ENCODE measurements around the gene SLN. TPM values are rescaled to one million over a fixed set of nuclear protein-coding genes. Genes with fewer than 3 reads are reported as not detected.

SLN gene
- total RNA-seq, 2 experiments from 2014 or later, result not detected

DNA sequence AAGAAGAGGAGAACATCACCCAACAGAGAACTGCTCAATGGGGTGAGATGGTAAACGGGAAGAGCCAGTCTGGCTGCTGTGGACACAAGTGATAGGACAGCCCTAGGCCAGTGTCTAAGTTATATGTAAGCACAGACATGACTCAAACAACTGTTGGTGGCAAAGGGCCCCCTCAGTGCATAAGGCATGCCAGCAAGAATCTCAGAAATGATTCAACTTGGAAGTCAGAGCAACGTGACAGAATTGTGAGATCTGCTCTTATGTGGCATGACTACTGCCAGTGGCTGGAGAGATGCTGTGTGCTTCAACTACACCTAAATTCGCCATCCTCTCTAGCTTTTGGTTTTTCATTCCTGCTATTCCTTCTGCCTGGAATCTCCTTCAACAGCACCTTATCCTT, 7.4 kb downstream of the SLN start:
- Mint-ChIP-seq H3K4me1 (ENCODE audit: low read depth) (no peaks in the 10 kb centered on the region), H3K4me3 (no peak overlapping the region), H3K27ac (no peak overlapping the region), H3K9me3 (no peaks in the 10 kb centered on the region), H3K27me3 (peaks cover 50% of the 10 kb centered on the region), H3K36me3 (ENCODE audit: low read depth) (no peaks in the 10 kb centered on the region)
- intact Hi-C loops (cut with DNase I, micrococcal nuclease), result no loop called here
- no peaks in the 10 kb centered on the region for H3K9me3 ChIP-seq (ENCODE audit: control insufficient read depth in 1 of 2, insufficient read depth in 1 of 2, low read length in 2 of 2)
- no peak overlapping the region for H3K4me3 ChIP-seq (ENCODE audit: low read length)
- no peak for ATAC-seq (ENCODE audit: poor library complexity)
- CTCF ChIA-PET, result no interaction called here
- no peaks in the 10 kb centered on the region for H3K36me3 ChIP-seq (ENCODE audit: insufficient read depth, low read length)
- DNase-seq, result no peak
- POLR2A ChIA-PET, result no interaction called here
- no peak overlapping the region for H3K27ac ChIP-seq (ENCODE audit: low read depth in 1 of 2, low read length in 2 of 2)
- H3K4me1 ChIP-seq (ENCODE audit: insufficient read depth, low read length), result no peaks in the 10 kb centered on the region
- TF ChIP-seq, protein P1, sequence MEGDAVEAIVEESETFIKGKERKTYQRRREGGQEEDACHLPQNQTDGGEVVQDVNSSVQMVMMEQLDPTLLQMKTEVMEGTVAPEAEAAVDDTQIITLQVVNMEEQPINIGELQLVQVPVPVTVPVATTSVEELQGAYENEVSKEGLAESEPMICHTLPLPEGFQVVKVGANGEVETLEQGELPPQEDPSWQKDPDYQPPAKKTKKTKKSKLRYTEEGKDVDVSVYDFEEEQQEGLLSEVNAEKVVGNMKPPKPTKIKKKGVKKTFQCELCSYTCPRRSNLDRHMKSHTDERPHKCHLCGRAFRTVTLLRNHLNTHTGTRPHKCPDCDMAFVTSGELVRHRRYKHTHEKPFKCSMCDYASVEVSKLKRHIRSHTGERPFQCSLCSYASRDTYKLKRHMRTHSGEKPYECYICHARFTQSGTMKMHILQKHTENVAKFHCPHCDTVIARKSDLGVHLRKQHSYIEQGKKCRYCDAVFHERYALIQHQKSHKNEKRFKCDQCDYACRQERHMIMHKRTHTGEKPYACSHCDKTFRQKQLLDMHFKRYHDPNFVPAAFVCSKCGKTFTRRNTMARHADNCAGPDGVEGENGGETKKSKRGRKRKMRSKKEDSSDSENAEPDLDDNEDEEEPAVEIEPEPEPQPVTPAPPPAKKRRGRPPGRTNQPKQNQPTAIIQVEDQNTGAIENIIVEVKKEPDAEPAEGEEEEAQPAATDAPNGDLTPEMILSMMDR (IDR thresholded peaks at IDR 0.05), result no peak
- H3K27me3 ChIP-seq (ENCODE audit: control insufficient read depth in 1 of 2, insufficient read depth in 2 of 2, low read length in 2 of 2), result peaks cover 5 to 6% of the 10 kb centered on the region in 2 experiments

GRCh38 chr11:107702723-107703122, 9.1 kb downstream of the SLN start:
- TF ChIP-seq, protein P1 (IDR thresholded peaks at IDR 0.05), result no peak
- Histone ChIP-seq H3K27ac (ENCODE audit: low read depth in 1 of 2, low read length in 2 of 2) (no peak overlapping the region), H3K36me3 (ENCODE audit: insufficient read depth, low read length) (no peaks in the 10 kb centered on the region), H3K4me1 (ENCODE audit: insufficient read depth, low read length) (no peaks in the 10 kb centered on the region), H3K27me3 (ENCODE audit: control insufficient read depth in 1 of 2, insufficient read depth in 2 of 2, low read length in 2 of 2) (peaks cover 6% of the 10 kb centered on the region in 2 experiments), H3K4me3 (ENCODE audit: low read length) (no peak overlapping the region), H3K9me3 (ENCODE audit: control insufficient read depth in 1 of 2, insufficient read depth in 1 of 2, low read length in 2 of 2) (no peaks in the 10 kb centered on the region)
- ChIA-PET POLR2A (no interaction called here), CTCF (no interaction called here)
- H3K4me1 Mint-ChIP-seq (ENCODE audit: low read depth), result no peaks in the 10 kb centered on the region
- H3K36me3 Mint-ChIP-seq (ENCODE audit: low read depth), result no peaks in the 10 kb centered on the region
- no peaks in the 10 kb centered on the region for H3K9me3 Mint-ChIP-seq
- ATAC-seq (ENCODE audit: poor library complexity) (no peak), DNase-seq (no peak)
- no peak overlapping the region for H3K4me3 Mint-ChIP-seq
- intact Hi-C loops (cut with DNase I, micrococcal nuclease), result no loop called here
- H3K27me3 Mint-ChIP-seq, result peaks cover 55% of the 10 kb centered on the region
- no peak overlapping the region for H3K27ac Mint-ChIP-seq

DNA sequence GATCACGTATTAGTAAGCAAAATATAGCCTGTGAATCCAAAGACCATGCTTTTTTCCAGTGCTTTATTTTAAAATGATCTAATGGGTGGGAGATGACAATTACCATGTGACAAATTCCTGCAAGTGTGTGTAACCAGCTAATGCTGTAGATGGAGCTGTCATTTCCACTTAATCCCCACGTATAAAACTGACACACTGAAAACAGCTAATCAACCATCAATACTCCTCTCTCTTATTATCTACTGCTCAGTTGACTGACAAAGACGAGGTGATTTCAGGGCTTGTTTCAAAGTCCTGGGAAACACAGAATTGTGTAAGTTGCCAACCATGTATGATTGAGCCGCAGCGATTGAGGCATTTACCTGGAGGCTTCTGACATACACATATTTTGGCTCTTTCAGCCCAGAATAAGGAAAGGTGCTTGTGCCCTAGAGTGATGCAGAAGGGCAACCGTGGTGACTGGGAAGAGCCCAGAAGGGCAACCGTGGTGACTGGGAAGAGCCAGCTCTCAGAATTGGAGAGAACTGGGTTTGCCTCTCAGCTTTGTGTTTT, 9.7 kb downstream of the SLN start:
- Histone ChIP-seq H3K36me3 (ENCODE audit: insufficient read depth, low read length) (no peaks in the 10 kb centered on the region), H3K27ac (ENCODE audit: low read depth in 1 of 2, low read length in 2 of 2) (no peak overlapping the region), H3K27me3 (ENCODE audit: control insufficient read depth in 1 of 2, insufficient read depth in 2 of 2, low read length in 2 of 2) (peaks cover 6% of the 10 kb centered on the region in 2 experiments), H3K9me3 (ENCODE audit: control insufficient read depth in 1 of 2, insufficient read depth in 1 of 2, low read length in 2 of 2) (no peaks in the 10 kb centered on the region), H3K4me3 (ENCODE audit: low read length) (no peak overlapping the region), H3K4me1 (ENCODE audit: insufficient read depth, low read length) (no peaks in the 10 kb centered on the region)
- POLR2A ChIA-PET, result no interaction called here
- Mint-ChIP-seq H3K27me3 (peaks cover 49% of the 10 kb centered on the region), H3K4me1 (ENCODE audit: low read depth) (no peaks in the 10 kb centered on the region), H3K27ac (no peak overlapping the region), H3K4me3 (no peak overlapping the region), H3K36me3 (ENCODE audit: low read depth) (no peaks in the 10 kb centered on the region), H3K9me3 (no peaks in the 10 kb centered on the region)
- DNase-seq (no peak), ATAC-seq (ENCODE audit: poor library complexity) (no peak)
- TF ChIP-seq, protein P1 (IDR thresholded peaks at IDR 0.05), result no peak
- CTCF ChIA-PET, result no interaction called here
- intact Hi-C loops (cut with DNase I, micrococcal nuclease), result no loop called here

All from CD4-positive, alpha-beta T cell (primary cell).